Endothelial cell of umbilical vein (primary cell): ENCODE results near the gene ADAMTSL5.
"Not testable (repeated sequence)": the region's sequence is repeated elsewhere in the genome, so short reads cannot be mapped to it uniquely, and the experiment has no call there.

Experiments
- CTCF ChIP-seq, 2 donors: IDR thresholded peaks; 1 replicate in 1 of 2; 2 replicates in 1 of 2; pipeline ENCODE4 v1.5.1; 2011; ENCODE audit warnings: low read length in 2 of 2, mild to moderate bottlenecking in 2 of 2, moderate library complexity in 2 of 2, control low read depth in 1 of 2, inconsistent platforms in 1 of 2, low read depth in 1 of 2; ENCODE audit not compliant: insufficient read depth in 1 of 2; ENCODE audit errors: extremely low read depth in 1 of 2
- EZH2 ChIP-seq: IDR thresholded peaks from 2 replicates; pipeline ENCODE4 v1.6.1; 2012; ENCODE audit warnings: borderline replicate concordance, low read depth, mild to moderate bottlenecking, moderate library complexity, low read length, inconsistent platforms; ENCODE audit not compliant: severe bottlenecking
- FOS ChIP-seq: IDR thresholded peaks from 2 replicates; pipeline ENCODE4 v1.6.1; 2011; ENCODE audit warnings: mild to moderate bottlenecking, low read length, moderate library complexity, borderline replicate concordance; ENCODE audit not compliant: insufficient read depth
- GATA2 ChIP-seq: IDR thresholded peaks from 2 replicates; pipeline ENCODE4 v1.7.0; 2011; ENCODE audit warnings: low read depth, mild to moderate bottlenecking, moderate library complexity, mixed read lengths, low read length; ENCODE audit not compliant: insufficient read length, insufficient read depth
- MAX ChIP-seq: IDR thresholded peaks from 2 replicates; pipeline ENCODE4 v1.6.1; 2011; ENCODE audit not compliant: insufficient read depth, insufficient read length
- POLR2A ChIP-seq: IDR thresholded peaks from 2 replicates; pipeline ENCODE4 v1.6.1; 2012; ENCODE audit warnings: low read depth, mild to moderate bottlenecking, control low read depth, low read length
- POLR2AphosphoS5 ChIP-seq: IDR thresholded peaks from 2 replicates; pipeline ENCODE4 v1.6.1; 2012; ENCODE audit warnings: low read depth, mild to moderate bottlenecking, control low read depth, low read length, moderate library complexity; ENCODE audit not compliant: insufficient read depth

GRCh38 chr19:1519802-1520201, 7.0 kb upstream of the ADAMTSL5 start:
- not testable (repeated sequence) for TF ChIP-seq POLR2AphosphoS5; EZH2; CTCF (IDR thresholded peaks at IDR 0.05; ENCODE audit: extremely low read depth in 1 of 2, insufficient read depth in 1 of 2, low read depth in 1 of 2, low read length in 2 of 2); GATA2; POLR2A; MAX; FOS
